ENCODE results near the gene FOXD3.

Gene FOXD3

GRCh38 chr1:63281753-63282152, 40.6 kb upstream of the FOXD3 start:
- TF ChIP-seq CTCF (IDR thresholded peaks at IDR 0.05; ENCODE audit: control extremely low read depth, extremely low read depth, low read depth, missing control alignments) = no peak
- ChIA-PET POLR2A (no interaction called here), CTCF (interaction anchor here (1.0 to 2.3 kb wide), 2 partner anchors 11 to 22 kb away, joined by 3 to 8 read pairs; no protein-coding TSS in a partner anchor)
- DNase-seq (ENCODE audit: extremely low spot score) = no peak

GRCh38 chr1:63289135-63289534, 33.2 kb upstream of the FOXD3 start:
- CTCF ChIA-PET = interaction anchor here (1.0 kb wide), 1 partner anchor 55 kb away, joined by 3 read pairs; no protein-coding TSS in a partner anchor
- POLR2A ChIA-PET = no interaction called here
- TF ChIP-seq CTCF (IDR thresholded peaks at IDR 0.05; ENCODE audit: control extremely low read depth, extremely low read depth, low read depth, missing control alignments) = no peak
- DNase-seq (ENCODE audit: extremely low spot score) = no peak

GRCh38 chr1:63294803-63295594, 27.4 kb upstream of the FOXD3 start:
- CTCF ChIA-PET = no interaction called here
- no peak for TF ChIP-seq CTCF (IDR thresholded peaks at IDR 0.05; ENCODE audit: control extremely low read depth, extremely low read depth, low read depth, missing control alignments)
- POLR2A ChIA-PET = no interaction called here
- no peak for DNase-seq (ENCODE audit: extremely low spot score)

GRCh38 chr1:63304410-63304809, 18.0 kb upstream of the FOXD3 start:
- no peak for TF ChIP-seq CTCF (IDR thresholded peaks at IDR 0.05; ENCODE audit: control extremely low read depth, extremely low read depth, low read depth, missing control alignments)
- ChIA-PET POLR2A (no interaction called here), CTCF (interaction anchor here (1.2 kb wide), 1 partner anchor 12 kb away, joined by 3 read pairs; no protein-coding TSS in a partner anchor)
- no peak for DNase-seq (ENCODE audit: extremely low spot score)

GRCh38 chr1:63305043-63305442, 17.3 kb upstream of the FOXD3 start:
- ChIA-PET CTCF (interaction anchor here (1.2 kb wide), 1 partner anchor 11 kb away, joined by 3 read pairs; no protein-coding TSS in a partner anchor), POLR2A (no interaction called here)
- no peak for TF ChIP-seq CTCF (IDR thresholded peaks at IDR 0.05; ENCODE audit: control extremely low read depth, extremely low read depth, low read depth, missing control alignments)
- DNase-seq (ENCODE audit: extremely low spot score) = no peak

GRCh38 chr1:63307196-63307794, 15.1 kb upstream of the FOXD3 start:
- TF ChIP-seq CTCF (IDR thresholded peaks at IDR 0.05; ENCODE audit: control extremely low read depth, extremely low read depth, low read depth, missing control alignments) = no peak
- ChIA-PET POLR2A (no interaction called here), CTCF (no interaction called here)
- no peak for DNase-seq (ENCODE audit: extremely low spot score)

Data from GM10248 (cell line).